NCI-H748 (cell line): ENCODE measurements around the gene NRXN3.
"Not testable (repeated sequence)": the region's sequence is repeated elsewhere in the genome, so short reads cannot be mapped to it uniquely, and the experiment has no call there.

Source experiments
- DNase-seq: peaks from one replicate; lab custom pipeline; 2025; ENCODE audit not compliant: unreplicated experiment; lab: John Stamatoyannopoulos, UW

NRXN3 gene

GRCh38 chr14:79098324-79098723 is 928.2 kb downstream of the NRXN3 start:
- no peak for DNase-seq

GRCh38 chr14:79100578-79100977 is 930.4 kb downstream of the NRXN3 start:
- DNase-seq: no peak

GRCh38 chr14:79101388-79101787 is 931.2 kb downstream of the NRXN3 start:
- DNase-seq: no peak

DNA sequence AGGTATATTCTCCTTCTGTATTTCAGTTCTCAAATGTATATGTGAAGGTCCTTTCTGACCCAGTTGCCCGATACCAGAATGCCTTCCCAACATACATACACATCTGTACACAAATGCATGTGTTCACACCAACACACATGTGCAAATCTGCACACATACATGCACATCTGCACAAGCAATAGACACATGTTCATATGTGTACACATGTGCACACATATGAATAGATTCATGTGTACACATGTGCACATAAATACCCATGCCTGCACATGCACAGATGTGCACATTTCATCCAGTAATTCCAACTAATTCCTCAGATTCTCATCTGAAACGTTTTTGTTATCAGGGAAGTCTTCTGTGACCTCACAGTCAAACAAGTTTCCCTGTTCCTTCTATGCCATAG is 933.6 kb downstream of the NRXN3 start:
- DNase-seq: no peak

GRCh38 chr14:79110564-79110963 is 940.4 kb downstream of the NRXN3 start:
- DNase-seq: not testable (repeated sequence)

DNA sequence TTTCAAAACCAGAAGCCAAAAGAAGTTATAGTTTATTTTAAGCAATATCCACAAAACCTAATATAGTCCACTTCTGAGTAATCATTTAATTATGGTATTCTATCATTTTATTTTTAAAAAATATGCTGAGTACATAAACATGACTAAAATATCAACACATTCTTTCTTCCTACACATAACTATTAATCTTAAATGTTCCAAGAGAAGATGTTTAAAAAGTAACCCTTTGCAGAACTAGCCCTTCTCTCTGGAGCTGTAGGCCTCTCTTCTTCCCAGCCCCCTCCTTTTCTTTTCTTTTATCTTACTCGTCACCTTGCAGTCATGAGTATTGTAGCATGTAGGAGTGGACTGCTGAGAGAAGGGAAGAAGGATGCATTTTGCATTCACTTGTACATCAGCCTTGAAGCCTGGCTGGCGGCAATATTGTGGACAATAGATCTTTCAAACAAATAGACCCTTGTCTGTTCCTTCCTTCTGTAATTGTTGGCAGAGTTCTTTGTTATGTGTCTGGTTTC is 941.9 kb downstream of the NRXN3 start:
- no peak for DNase-seq

- DNase-seq: no peak
Measured at GRCh38 chr14:79117561-79117960, 947.4 kb downstream of the NRXN3 start.

GRCh38 chr14:79118291-79118690 is 948.1 kb downstream of the NRXN3 start:
- no peak for DNase-seq

DNA sequence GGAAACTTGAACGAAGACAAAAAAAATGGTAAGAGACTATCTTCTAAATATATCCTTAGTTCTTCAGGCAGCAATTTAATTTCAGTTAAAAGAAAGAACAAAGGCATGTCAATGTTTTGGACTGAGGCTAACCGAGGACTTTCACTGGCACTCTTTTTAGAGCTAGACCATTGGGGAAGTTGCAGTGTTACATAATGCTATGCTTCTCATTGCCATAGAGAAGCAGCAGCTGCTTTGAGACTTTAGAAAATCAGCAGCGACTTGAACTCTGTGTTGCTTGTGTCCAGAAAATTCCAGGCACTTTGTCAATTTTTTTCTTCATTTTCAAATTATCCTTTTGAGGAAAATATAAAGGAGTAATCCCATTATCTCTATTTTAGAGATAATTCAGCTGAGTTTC is 964.2 kb downstream of the NRXN3 start:
- DNase-seq: no peak

GRCh38 chr14:79136071-79137044 is 966.2 kb downstream of the NRXN3 start:
- DNase-seq: no peak

- DNase-seq: no peak
Measured at GRCh38 chr14:79137045-79137430, 966.9 kb downstream of the NRXN3 start.

- DNase-seq: no peak
Measured at GRCh38 chr14:79137836-79138235, 967.7 kb downstream of the NRXN3 start.

- DNase-seq: no peak
Measured at GRCh38 chr14:79144896-79145295, 974.7 kb downstream of the NRXN3 start.

DNA sequence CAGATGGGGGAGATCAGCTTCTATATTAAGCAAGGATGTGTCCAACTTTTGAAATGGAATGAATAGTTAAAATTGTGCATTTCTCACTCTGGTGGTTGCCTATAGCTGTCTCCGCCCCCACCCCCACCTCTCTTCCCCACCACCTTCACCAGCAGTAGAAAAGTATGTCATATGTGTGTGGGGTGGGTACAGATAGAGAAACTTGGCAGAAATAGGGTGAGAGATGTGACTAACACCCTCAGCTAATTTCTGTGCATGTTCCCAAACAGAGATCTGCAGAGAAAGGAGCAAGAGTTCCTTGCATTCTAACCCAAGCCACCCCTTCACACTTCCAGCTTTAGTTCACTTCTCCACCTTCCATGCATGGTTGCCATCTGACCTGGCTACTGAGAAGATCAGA is 980.1 kb downstream of the NRXN3 start:
- no peak for DNase-seq

GRCh38 chr14:79157369-79157768 is 987.2 kb downstream of the NRXN3 start:
- no peak for DNase-seq

GRCh38 chr14:79161571-79161970 is 991.4 kb downstream of the NRXN3 start:
- no peak for DNase-seq

DNA sequence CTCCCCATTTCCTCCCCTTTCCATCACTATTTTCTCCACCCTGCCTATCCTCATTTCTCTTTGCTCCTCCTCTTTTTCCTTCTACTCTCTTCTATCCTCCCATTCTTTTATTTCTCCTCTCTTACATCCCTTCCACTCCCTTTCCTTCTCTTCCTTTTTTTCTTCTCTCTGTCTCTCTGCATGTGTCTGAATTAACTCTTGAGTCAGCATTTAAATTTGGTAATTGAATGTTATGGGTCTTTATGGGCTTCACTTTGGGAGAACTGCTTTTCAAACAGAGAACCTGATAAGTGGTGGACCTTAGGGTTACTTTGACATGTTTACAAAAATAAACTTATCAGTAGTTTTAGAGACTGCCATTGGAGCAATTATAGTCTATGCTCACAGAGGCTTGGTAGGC is 992.7 kb downstream of the NRXN3 start:
- no peak for DNase-seq

DNA sequence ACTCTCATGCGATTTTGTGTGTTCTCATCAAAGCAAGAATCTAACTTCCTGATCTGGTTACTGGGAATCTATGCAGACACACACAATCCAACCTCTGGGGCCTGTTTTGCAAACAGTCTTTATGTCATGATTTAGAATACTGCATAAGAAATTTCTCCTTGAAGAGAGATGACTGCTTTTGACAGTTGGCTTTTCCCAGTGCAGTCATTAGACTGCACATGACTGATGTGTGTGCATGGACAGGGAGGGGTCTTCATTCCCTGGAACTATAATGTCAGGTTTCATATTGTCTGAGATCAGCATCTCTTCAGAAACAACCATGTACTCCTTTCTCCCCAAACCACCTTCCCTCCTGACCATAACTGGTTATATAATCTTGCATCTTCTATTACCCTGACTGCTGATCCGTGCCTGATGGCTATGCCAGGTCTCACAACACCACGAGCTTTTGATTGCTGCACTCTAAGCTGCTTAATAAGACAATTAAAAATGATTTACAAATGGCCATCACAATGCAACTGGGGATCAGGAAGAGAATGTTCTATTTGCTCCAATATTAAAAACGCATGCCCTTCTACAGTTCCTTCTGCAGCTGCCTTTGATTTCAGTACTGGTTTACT is 995.4 kb downstream of the NRXN3 start:
- DNase-seq: no peak

GRCh38 chr14:79166171-79166570 is 996.0 kb downstream of the NRXN3 start:
- no peak for DNase-seq

GRCh38 chr14:79167957-79168356 is 997.8 kb downstream of the NRXN3 start:
- no peak for DNase-seq

- no peak for DNase-seq
Measured at GRCh38 chr14:79175671-79176070, 1005.5 kb downstream of the NRXN3 start.

- DNase-seq: no peak
Measured at GRCh38 chr14:79177106-79177505, 1006.9 kb downstream of the NRXN3 start.
